Caki2 (cell line): ENCODE data around the gene SLC13A4. TPM values are rescaled to one million over a fixed set of nuclear protein-coding genes. Genes with fewer than 3 reads are reported as not detected.
"Not testable (repeated sequence)": the region's sequence is repeated elsewhere in the genome, so short reads cannot be mapped to it uniquely, and the experiment has no call there.

Source experiments
- DNase-seq: peaks from one replicate; pipeline ENCODE4 v3.0.0-alpha.2; 2015; ENCODE audit warnings: low read depth
- in situ Hi-C: cut with HindIII; loops from 2 replicates; pipeline ENCODE4 v1.10.0; 2016; ENCODE audit warnings: low sequenced_read_pairs, low pct_unique_long_range_greater_than_20kb, mixed read lengths
- total RNA-seq: library from RNA; depleted of rRNA; stranded (reverse); fragments of >200 nt; shearing (Covaris generic); gene quantifications from 2 replicates; pipeline ENCODE4 v1.2.3, GENCODE V29; 2014; ENCODE audit warnings: low replicate concordance

The SLC13A4 gene
- total RNA-seq, 1 experiment from 2014 or later, result not detected

GRCh38 chr7:135681762-135682161 lies 46.2 kb downstream of the SLC13A4 start:
- no peak for DNase-seq
- in situ Hi-C loops, result no loop called here

- in situ Hi-C loops, result no loop called here
- DNase-seq, result no peak
Measured at GRCh38 chr7:135678612-135679575, 49.1 kb downstream of the SLC13A4 start.

- in situ Hi-C loops, result no loop called here
- no peak for DNase-seq
Measured at GRCh38 chr7:135673360-135673706, 54.7 kb downstream of the SLC13A4 start.

GRCh38 chr7:135672560-135673359 lies 55.2 kb downstream of the SLC13A4 start:
- peak; percentile 30 for DNase-seq
- in situ Hi-C loops, result no loop called here

GRCh38 chr7:135670179-135670578 lies 57.8 kb downstream of the SLC13A4 start:
- in situ Hi-C loops, result no loop called here
- no peak for DNase-seq

GRCh38 chr7:135669774-135670173 lies 58.2 kb downstream of the SLC13A4 start:
- DNase-seq, result no peak
- in situ Hi-C loops, result no loop called here

- in situ Hi-C loops, DNase-seq: not testable (repeated sequence)
Measured at GRCh38 chr7:135668852-135669395, 59.1 kb downstream of the SLC13A4 start.

GRCh38 chr7:135667626-135668025 lies 60.4 kb downstream of the SLC13A4 start:
- in situ Hi-C loops, DNase-seq: not testable (repeated sequence)

- DNase-seq, result no peak
- in situ Hi-C loops, result no loop called here
Measured at GRCh38 chr7:135666846-135667245, 61.1 kb downstream of the SLC13A4 start.

GRCh38 chr7:135666156-135666555 lies 61.8 kb downstream of the SLC13A4 start:
- in situ Hi-C loops, result no loop called here

GRCh38 chr7:135665042-135665441 lies 62.9 kb downstream of the SLC13A4 start:
- in situ Hi-C loops, result no loop called here
- no peak for DNase-seq

More at GRCh38 chr7:135666156-135666555, 61.8 kb downstream of the SLC13A4 start:
- no peak for DNase-seq

- DNase-seq, result no peak
- in situ Hi-C loops, result no loop called here
Measured at GRCh38 chr7:135664046-135664589, 63.9 kb downstream of the SLC13A4 start.

- DNase-seq, result peak; percentile 93
- in situ Hi-C loops, result no loop called here
Measured at GRCh38 chr7:135662373-135663114, 65.4 kb downstream of the SLC13A4 start, which contains the start of gene STMP1. TSS of gene STMP1 (plus strand) at chr7:135662514.

GRCh38 chr7:135662123-135662372 lies 65.9 kb downstream of the SLC13A4 start:
- in situ Hi-C loops, result no loop called here
- DNase-seq, result no peak

- DNase-seq, result no peak
- in situ Hi-C loops, result no loop called here
Measured at GRCh38 chr7:135661311-135662122, 66.5 kb downstream of the SLC13A4 start.

GRCh38 chr7:135659159-135659846 lies 68.7 kb downstream of the SLC13A4 start:
- in situ Hi-C loops, result no loop called here
- DNase-seq, result peak; percentile 33

- in situ Hi-C loops, result no loop called here
- DNase-seq, result no peak
Measured at GRCh38 chr7:135658564-135658963, 69.4 kb downstream of the SLC13A4 start.
